NT2/D1 (cell line): ENCODE results near the gene WDR64.

ENCODE experiments used
- YY1 ChIP-seq: IDR thresholded peaks from 2 replicates; pipeline ENCODE4 v1.6.1; 2011; ENCODE audit not compliant: insufficient read length, insufficient read depth
- ZNF274 ChIP-seq: IDR thresholded peaks from 2 replicates; pipeline ENCODE4 v1.6.1; 2011; ENCODE audit warnings: mild to moderate bottlenecking, low read depth, low read length

DNA sequence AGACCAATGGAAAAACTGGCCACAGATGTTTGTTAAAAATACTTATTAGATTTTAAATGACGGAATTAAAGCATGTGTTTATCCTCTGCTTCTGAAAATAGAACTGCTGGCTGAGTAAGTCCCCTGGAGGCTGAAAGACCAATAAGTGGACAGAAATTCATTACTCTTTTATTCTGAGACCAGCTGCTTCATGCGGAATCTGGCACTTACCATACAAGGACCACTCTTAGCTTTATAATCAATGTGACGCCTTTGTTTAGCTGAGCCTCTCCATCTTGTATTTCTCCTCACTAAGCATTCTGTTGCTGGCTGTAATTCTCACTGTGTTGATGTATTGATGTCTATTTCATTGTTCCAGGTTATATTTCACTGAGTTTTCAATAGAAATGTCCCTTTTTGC is 189.6 kb downstream of the WDR64 start:
- TF ChIP-seq YY1 (no peak), ZNF274 (no peak)
